Measurements from ENCODE around the gene GAK. TPM values are rescaled to one million over a fixed set of nuclear protein-coding genes. Genes with fewer than 3 reads are reported as not detected.

GAK gene
- total RNA-seq, 1 donor from 2014 or later, result 76.1 TPM

GRCh38 chr4:845836-846251 is 86.3 kb downstream of the GAK start:
- DNase-seq, result no peak

- DNase-seq, result no peak
These were observed 86.8 kb downstream of the GAK start for GRCh38 chr4:845233-845835.

GRCh38 chr4:844752-845232 is 87.3 kb downstream of the GAK start:
- DNase-seq, result no peak

- no peak for DNase-seq
These were observed 92.3 kb downstream of the GAK start for GRCh38 chr4:839675-840443.

GRCh38 chr4:837772-838171 is 94.3 kb downstream of the GAK start:
- DNase-seq, result no peak

- DNase-seq, result no peak
These were observed 95.3 kb downstream of the GAK start for GRCh38 chr4:836750-837301.

GRCh38 chr4:836003-836511 is 96.1 kb downstream of the GAK start:
- no peak for DNase-seq

- DNase-seq, result no peak
These were observed 96.7 kb downstream of the GAK start for GRCh38 chr4:835148-836002.

GRCh38 chr4:834368-835147 is 97.6 kb downstream of the GAK start:
- no peak for DNase-seq

GRCh38 chr4:833731-834367 is 98.3 kb downstream of the GAK start:
- DNase-seq, result no peak

GRCh38 chr4:833156-833555 is 99.0 kb downstream of the GAK start:
- no peak for DNase-seq

- no peak for DNase-seq
These were observed 99.6 kb downstream of the GAK start for GRCh38 chr4:832536-832935.

GRCh38 chr4:832108-832507 is 100.0 kb downstream of the GAK start:
- no peak for DNase-seq

GRCh38 chr4:831483-831805 is 100.7 kb downstream of the GAK start:
- no peak for DNase-seq

- DNase-seq, result no peak
These were observed 101.3 kb downstream of the GAK start for GRCh38 chr4:830601-831482.

GRCh38 chr4:829761-830600 is 102.1 kb downstream of the GAK start:
- DNase-seq, result no peak

GRCh38 chr4:829291-829690 is 102.8 kb downstream of the GAK start:
- no peak for DNase-seq

GRCh38 chr4:828641-829271 is 103.4 kb downstream of the GAK start:
- DNase-seq, result peak; percentile 21

Data from dermis blood vessel endothelial cell (primary cell).